HL-60 (cell line): Measurements from ENCODE around the gene GMPPA.

Experiments
- CTCF ChIP-seq: IDR thresholded peaks from one replicate; pipeline ENCODE4 v1.5.1; 2011; ENCODE audit warnings: low read length, control low read depth, inconsistent platforms; ENCODE audit not compliant: insufficient read depth
- POLR2AphosphoS5 ChIP-seq: IDR thresholded peaks from 2 replicates; pipeline ENCODE4 v1.6.1; 2012; ENCODE audit warnings: low read depth

GRCh38 chr2:219461669-219462068 is 37.0 kb upstream of the GMPPA start:
- TF ChIP-seq CTCF (no peak), POLR2AphosphoS5 (no peak)
